NCI-H2081 (cell line): ENCODE results near the gene BLOC1S5.
"Not testable (repeated sequence)": the region's sequence is repeated elsewhere in the genome, so short reads cannot be mapped to it uniquely, and the experiment has no call there.

Source experiments
- DNase-seq, 2 experiments: peaks; one replicate each; lab custom pipeline; 2025; lab: John Stamatoyannopoulos, UW

BLOC1S5 gene

GRCh38 chr6:8041913-8042583 is 22.1 kb downstream of the BLOC1S5 start:
- no peak for DNase-seq

- DNase-seq: not testable (repeated sequence)
Measured at GRCh38 chr6:8034107-8034506, 30.1 kb downstream of the BLOC1S5 start.

GRCh38 chr6:8030920-8031319 is 33.3 kb downstream of the BLOC1S5 start:
- no peak for DNase-seq

GRCh38 chr6:8029243-8029870 is 34.8 kb downstream of the BLOC1S5 start:
- DNase-seq: no peak

- DNase-seq: no peak
Measured at GRCh38 chr6:8027965-8028651, 36.1 kb downstream of the BLOC1S5 start.

GRCh38 chr6:8026800-8027199 is 37.4 kb downstream of the BLOC1S5 start:
- DNase-seq: no peak

- DNase-seq: no peak
Measured at GRCh38 chr6:8025191-8025590, 39.0 kb downstream of the BLOC1S5 start.

- DNase-seq: no peak
Measured at GRCh38 chr6:8023638-8024037, 40.6 kb downstream of the BLOC1S5 start.

- no peak for DNase-seq
Measured at GRCh38 chr6:8020083-8020482, 44.1 kb downstream of the BLOC1S5 start.

GRCh38 chr6:8017705-8018104 is 46.5 kb downstream of the BLOC1S5 start:
- DNase-seq: no peak

GRCh38 chr6:8017276-8017701 is 46.9 kb downstream of the BLOC1S5 start:
- no peak for DNase-seq

GRCh38 chr6:8014947-8015346 is 49.2 kb downstream of the BLOC1S5 start:
- DNase-seq: peak in 1 of 2 experiments; percentile 15

GRCh38 chr6:8013763-8014162 is 50.4 kb downstream of the BLOC1S5 start:
- no peak for DNase-seq

GRCh38 chr6:8006208-8006607 is 58.0 kb downstream of the BLOC1S5 start:
- peak; percentile 36 to 43 for DNase-seq

- DNase-seq: no peak
Measured at GRCh38 chr6:8005136-8005535, 59.1 kb downstream of the BLOC1S5 start.

GRCh38 chr6:8000636-8001035 is 63.6 kb downstream of the BLOC1S5 start:
- no peak for DNase-seq

- DNase-seq: no peak
Measured at GRCh38 chr6:8000188-8000596, 64.0 kb downstream of the BLOC1S5 start.

- DNase-seq: no peak
Measured at GRCh38 chr6:7999201-7999600, 65.0 kb downstream of the BLOC1S5 start.

GRCh38 chr6:7998103-7998725 is 66.0 kb downstream of the BLOC1S5 start:
- DNase-seq: no peak

- no peak for DNase-seq
Measured at GRCh38 chr6:7997286-7997685, 66.9 kb downstream of the BLOC1S5 start.

- no peak for DNase-seq
Measured at GRCh38 chr6:7996538-7997111, 67.6 kb downstream of the BLOC1S5 start.

GRCh38 chr6:7993952-7994351 is 70.2 kb downstream of the BLOC1S5 start:
- no peak for DNase-seq
